COR-L47 (cell line): ENCODE data around the gene LLCFC1.
"Not testable (repeated sequence)": the region's sequence is repeated elsewhere in the genome, so short reads cannot be mapped to it uniquely, and the experiment has no call there.

Experiments used
- DNase-seq: peaks from one replicate; lab custom pipeline; 2025; lab: John Stamatoyannopoulos, UW

The LLCFC1 gene

GRCh38 chr7:142943706-142944268 is 4.5 kb downstream of the LLCFC1 start:
- no peak for DNase-seq

- no peak for DNase-seq
Observed at GRCh38 chr7:142945001-142945400, 5.7 kb downstream of the LLCFC1 start.

DNA sequence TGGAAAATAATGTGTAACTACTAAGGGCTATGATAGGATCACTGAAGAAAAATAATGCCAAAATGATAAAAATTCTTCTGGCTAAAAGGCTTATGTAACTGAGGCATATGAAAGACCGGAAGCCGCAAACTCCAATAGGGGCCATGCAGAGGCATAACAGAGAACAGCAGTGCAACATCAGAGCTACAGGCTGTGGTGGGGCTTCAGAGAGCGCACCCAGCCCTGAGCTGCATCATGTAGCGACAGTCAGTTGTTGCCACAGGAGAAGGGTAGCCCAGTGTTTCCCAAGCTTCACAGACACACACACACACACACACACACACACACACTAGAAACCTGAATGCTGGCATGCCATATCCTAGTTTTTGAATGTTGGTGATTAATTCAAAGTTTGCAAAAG is 9.3 kb downstream of the LLCFC1 start:
- DNase-seq, result no peak

GRCh38 chr7:142950235-142950634 is 11.0 kb downstream of the LLCFC1 start:
- DNase-seq, result no peak

DNA sequence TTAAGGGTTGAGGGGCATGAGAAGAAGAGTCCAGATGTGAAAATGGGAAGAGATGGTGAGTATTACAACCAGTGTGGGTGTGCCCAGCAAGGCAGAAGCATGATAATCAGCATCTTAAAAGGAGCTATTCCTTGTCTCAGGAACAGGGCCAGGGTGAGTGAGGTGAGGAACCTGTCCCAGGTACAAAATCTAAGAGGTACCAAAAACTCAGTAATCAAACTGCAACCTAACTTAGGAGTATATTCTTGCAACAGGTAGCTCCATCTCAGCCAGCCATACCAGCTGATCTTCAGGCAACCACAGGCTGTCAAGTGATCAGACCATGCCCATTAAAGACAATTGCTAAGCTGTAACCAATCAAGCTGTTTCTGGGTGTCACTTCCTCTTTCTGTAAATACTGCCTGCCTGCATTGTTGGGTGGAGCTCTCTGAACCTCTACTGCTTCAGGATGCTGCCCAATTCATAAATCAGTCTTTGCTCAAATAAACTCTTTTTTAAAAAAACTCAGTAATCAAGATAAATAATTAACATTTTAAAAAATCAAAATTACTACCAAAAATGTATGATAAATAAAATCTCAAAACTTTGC is 15.5 kb downstream of the LLCFC1 start:
- DNase-seq, result no peak

DNA sequence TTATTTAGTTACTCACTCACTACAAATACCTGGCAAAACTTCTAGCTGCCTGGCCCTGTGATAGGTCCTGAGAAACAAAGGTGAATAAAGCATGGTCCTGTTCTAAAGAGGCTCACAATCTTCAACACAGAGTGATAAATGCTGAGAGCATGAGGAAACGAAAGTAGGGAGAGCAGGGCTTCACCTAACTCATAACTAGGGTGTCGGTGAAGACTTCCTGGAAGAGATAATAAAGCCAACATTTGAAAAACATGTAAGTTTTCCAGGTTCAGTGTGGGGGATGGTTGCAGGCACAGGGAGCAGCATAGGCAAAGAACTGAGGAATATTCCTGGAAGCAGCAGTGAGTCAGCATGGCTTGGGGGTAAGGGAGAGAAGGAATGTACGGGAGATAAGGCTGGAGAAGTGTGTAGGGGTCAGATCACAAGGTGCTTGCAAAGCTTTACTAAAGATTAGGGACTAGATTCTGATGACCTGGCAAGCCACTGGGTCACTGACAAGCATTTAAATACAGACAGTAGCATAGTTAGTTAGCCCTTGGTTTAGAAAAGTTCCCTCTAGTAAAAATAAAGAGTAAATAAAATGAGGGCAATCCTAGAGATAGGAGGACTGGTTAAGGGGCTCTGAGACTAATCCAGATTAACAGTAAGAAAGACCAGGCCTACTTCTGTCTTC is 17.8 kb downstream of the LLCFC1 start:
- DNase-seq, result no peak

DNA sequence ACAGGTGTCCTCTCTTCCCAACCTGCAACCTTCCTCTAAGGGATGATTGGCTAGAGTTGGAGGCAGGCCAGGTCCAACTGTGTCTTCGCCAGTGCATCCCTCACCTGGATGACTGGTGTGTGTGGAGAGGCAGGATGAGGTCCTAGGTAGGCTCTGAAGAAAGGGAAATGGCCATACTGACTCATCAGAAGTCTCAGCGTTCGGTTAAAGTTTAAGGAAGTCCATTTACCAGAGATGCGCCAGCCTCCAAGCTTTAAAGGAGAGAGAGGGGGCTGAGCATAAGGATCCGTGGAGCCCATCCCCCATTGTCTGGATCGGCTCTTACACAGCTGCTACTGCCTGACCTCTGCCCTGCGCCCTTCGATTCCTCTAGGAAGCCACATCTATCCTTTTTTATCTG is 18.4 kb downstream of the LLCFC1 start:
- no peak for DNase-seq

DNA sequence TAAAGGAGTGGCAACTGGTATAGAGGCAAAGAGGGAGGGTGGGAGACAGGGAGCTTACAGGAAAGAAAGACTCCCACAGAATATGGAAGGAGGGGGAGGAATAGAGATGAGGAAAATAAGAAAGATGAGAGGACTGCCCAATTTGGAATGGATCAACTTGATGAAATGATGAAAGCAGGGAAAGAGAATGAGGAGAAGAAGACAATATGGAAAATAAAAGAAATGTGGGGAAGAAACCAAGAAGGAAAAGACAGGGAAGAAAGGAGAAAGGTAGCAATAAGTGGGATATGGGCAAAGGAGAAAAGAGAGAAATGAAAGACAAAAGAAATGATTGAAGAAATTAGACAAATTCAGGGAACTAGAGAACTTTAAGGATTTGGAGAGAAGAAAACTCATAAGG is 19.9 kb downstream of the LLCFC1 start:
- no peak for DNase-seq

GRCh38 chr7:142960955-142961512 is 21.8 kb downstream of the LLCFC1 start:
- DNase-seq, result peak; percentile 6

DNA sequence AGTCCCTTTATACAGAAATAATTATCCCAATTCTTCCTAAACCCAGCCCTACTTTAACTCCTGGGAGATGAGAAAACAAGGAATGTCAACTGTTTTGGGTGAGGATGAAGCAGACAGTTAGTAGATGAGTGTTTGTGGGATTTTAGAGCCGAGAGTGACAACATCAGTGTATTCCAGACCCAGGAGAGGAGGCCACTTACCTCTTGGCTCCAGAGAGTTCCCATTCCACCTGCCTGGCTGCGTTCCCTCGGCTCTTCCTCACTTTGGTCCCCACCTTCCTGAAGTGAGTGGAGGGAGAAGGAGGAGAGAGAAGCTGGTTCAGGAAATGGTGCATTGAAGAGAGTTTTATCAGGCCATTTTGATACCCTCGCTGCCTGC is 22.3 kb downstream of the LLCFC1 start:
- no peak for DNase-seq

DNA sequence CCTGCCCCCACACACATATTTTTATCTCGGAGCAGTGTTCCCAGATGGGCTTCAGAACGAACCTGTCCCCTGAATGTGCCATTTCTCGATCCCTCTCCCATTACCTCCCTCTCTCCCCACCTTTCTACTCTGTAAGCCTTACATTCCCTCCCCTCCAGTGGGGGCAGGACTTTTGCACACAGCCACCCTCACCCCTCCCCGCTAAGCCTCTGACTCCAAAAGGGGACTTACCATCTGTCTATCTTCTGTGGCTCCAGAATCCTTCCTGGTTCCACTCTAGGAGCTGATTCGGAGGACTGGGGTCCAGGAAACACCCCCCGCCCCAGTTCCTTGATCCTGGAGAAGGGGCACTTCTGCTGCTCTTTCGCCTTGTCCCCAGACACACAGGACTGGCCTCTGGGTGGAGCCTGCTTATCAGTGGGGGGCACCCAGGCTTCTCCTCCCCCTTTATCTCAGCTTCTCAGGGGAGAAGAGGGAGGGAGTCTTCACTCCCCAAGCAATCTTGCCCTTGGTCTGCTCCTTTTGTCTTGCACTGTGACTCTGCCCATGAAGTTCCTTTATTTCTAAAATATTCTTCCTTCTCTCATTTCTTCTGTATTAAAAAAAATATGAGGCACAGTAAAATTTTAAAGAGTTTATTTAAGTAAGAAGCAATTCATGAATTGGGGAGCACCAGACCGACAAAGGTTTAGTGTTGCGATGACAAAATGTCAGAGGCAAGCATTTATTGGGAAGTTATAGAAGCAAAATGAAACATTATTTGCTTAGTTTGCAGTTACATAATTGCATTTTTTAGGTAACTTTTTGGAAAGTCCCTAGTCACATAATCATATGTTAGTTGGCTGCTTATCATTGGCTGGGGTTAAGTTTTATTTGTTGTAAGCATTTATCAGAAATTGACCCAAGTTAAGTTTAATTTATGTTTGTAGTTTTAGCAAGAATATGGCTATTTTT is 23.0 kb downstream of the LLCFC1 start, which contains the start of gene KEL:
Gene KEL, minus strand, starts transcription at position 391 of the 954 bp plus-strand sequence. Its CDS starts 157 bp downstream, at position 234.
- DNase-seq, result no peak

DNA sequence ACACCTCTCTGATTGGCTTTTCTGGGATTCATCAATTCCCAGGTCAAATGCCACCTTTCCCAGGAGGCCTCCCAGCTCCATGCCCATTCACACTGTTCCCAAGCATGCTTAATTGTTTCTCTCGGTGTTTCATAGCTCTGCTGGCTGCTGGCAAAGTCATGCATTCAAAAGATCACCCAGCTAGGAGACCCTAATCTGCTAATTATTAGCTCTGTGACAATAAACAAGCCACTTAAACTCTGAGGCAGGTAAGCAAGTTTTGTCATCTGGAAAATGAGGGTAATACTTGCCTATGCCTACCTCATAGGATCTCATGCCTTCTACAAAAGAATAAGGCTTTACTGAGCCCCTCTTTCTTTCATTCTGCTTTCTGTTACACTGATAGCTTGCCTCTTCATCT is 23.7 kb downstream of the LLCFC1 start:
- no peak for DNase-seq

GRCh38 chr7:142963993-142964392 is 24.7 kb downstream of the LLCFC1 start:
- no peak for DNase-seq

DNA sequence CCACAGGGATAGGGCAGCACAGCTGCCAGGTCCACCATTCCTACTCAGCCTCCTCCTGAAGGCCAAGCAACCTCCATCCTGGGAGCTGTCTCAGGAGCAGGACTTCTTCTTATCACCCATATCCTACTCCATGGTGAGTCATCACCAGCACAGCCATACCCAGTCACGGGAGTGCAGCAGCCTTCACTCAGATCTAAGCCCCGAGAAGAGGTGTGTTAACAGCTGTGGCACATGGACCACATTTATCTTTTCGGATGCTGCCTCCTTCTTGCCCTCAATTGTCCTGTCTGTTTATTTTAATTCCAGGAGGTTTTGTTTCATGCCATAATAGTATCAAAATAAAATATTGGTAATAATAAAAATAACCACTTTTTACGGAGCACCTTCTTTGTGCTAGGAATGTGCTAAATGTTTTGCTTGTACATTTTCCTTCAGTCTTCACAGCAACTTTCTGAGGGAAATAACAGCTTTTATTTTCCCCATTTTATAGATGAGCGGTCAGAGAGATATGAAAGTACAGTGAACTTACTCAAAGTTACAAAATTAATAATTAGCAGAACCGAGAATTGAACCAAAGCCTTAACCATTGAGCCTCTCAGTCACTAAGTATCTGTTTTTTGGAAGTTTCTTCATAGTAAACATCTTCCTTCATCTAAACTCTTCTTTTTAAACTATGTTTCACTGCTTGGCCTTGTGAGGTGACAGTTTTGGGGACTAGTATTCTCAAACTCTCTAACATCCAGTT is 25.4 kb downstream of the LLCFC1 start:
- no peak for DNase-seq

GRCh38 chr7:142968229-142968628 is 28.9 kb downstream of the LLCFC1 start:
- no peak for DNase-seq

DNA sequence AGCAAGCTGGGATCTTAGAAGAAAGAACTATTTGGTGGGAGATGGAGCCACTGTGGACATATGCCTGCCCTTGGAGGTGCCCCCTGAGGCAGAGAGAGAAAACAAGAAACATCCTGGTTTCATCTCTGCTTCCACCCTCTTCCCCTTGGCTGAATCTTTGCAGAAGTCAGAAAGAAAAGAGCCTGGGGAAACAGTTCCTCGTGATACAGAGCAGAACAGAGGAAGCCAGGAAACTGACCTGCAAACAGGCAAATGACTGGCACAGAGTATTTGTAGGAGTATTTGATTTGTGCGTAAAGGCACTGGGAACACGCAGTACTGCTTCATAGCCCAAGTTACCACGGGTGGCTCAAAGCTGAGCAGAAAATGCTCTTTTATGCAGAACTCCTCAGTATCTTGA is 29.9 kb downstream of the LLCFC1 start:
- no peak for DNase-seq

- DNase-seq, result no peak
Observed at GRCh38 chr7:142974626-142975025, 35.3 kb downstream of the LLCFC1 start.

- DNase-seq, result not testable (repeated sequence)
Observed at GRCh38 chr7:142978402-142978801, 39.1 kb downstream of the LLCFC1 start.

DNA sequence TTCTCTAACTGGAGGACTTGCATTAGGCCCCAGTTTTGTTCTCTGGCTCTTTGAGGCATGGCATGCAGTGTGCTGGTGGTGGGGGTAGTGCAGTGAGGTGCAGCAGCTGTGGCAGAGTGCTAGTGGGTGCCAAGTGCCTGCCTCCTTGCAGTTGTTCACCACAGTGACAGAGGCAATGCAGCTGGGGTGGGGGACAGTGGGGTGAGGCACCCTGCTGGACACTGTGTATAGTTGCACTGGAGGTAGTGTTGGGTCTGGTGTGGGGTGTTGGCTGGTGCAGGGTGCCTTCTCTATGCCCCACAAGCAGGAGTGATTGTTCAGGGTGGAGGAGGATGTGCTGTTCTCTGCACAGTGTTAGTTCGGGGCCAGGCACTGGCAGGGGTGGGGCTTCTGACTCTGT is 44.5 kb downstream of the LLCFC1 start:
- no peak for DNase-seq

GRCh38 chr7:142984297-142984696 is 45.0 kb downstream of the LLCFC1 start:
- DNase-seq, result no peak
